Activated T-helper 1 cell treated with anti-CD3 and anti-CD28 coated beads, Interleukin-12 subunit alpha, Interleukin-12 subunit beta, Interleukin-2, Interleukin-4 antibody, amounts not matched to agents 30 ng/mL and 10 ng/mL and 1 ng/mL, durations not matched to agents 14 hours and 24 hours and 36 hours (primary cell): ENCODE data around the gene CDH4. TPM values are rescaled to one million over a fixed set of nuclear protein-coding genes. Genes with fewer than 3 reads are reported as not detected.

Source experiments
- DNase-seq: peaks from one replicate; pipeline ENCODE4 v3.0.0; 2021; ENCODE audit warnings: low spot score
- H3K27ac Mint-ChIP-seq: one replicate; pipeline ENCODE4 v1.8.0; 2021; ENCODE audit warnings: mild to moderate bottlenecking, mixed read lengths
- H3K27me3 Mint-ChIP-seq: one replicate; pipeline ENCODE4 v1.8.0; 2022; ENCODE audit warnings: mild to moderate bottlenecking, moderate library complexity, mixed read lengths; ENCODE audit not compliant: insufficient read depth
- H3K36me3 Mint-ChIP-seq: one replicate; pipeline ENCODE4 v1.8.0; 2021; ENCODE audit warnings: low read depth, mixed read lengths
- H3K4me1 Mint-ChIP-seq: one replicate; pipeline ENCODE4 v1.8.0; 2021; ENCODE audit warnings: low read depth, mixed read lengths
- H3K4me3 Mint-ChIP-seq: one replicate; pipeline ENCODE4 v1.8.0; 2021; ENCODE audit warnings: mild to moderate bottlenecking, moderate library complexity, mixed read lengths
- H3K9me3 Mint-ChIP-seq: one replicate; pipeline ENCODE4 v1.8.0; 2021; ENCODE audit warnings: mixed read lengths
- intact Hi-C: fragments of 100-400 bp; cut with micrococcal nuclease; formaldehyde crosslinking; loops from one replicate; pipeline ENCODE4 v1.15.1; 2024
- total RNA-seq: library from RNA; stranded (reverse); gene quantifications from 2 replicates; pipeline ENCODE4 v1.2.3, GENCODE V29; 2022

The CDH4 gene
- total RNA-seq, 1 donor from 2014 or later: not detected

DNA sequence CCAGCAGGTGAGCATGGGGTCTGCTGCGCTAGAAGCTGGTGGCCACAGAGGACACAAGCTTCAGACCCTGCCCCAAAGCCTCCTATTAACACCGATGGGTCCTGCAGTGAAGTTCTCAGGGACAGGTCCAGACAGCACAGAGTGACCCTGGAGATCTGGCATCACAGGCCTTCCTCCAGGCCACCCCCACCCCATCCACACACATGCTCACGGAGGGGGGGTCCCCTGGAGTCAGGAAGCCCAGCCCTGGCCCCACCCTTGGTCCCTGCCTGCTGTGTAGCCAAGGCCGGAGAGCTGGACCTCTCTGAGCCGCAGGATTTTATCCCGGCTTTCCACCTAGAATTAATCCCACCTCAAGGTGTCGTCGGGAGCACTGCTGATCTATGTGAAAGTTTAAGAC, 646.3 kb downstream of the CDH4 start:
- Mint-ChIP-seq H3K9me3 (no peaks in the 10 kb centered on the region), H3K4me3 (no peak overlapping the region), H3K36me3 (no peaks in the 10 kb centered on the region), H3K4me1 (no peaks in the 10 kb centered on the region), H3K27ac (no peak overlapping the region), H3K27me3 (no peaks in the 10 kb centered on the region)
- DNase-seq: no peak
- intact Hi-C loops: no loop called here

DNA sequence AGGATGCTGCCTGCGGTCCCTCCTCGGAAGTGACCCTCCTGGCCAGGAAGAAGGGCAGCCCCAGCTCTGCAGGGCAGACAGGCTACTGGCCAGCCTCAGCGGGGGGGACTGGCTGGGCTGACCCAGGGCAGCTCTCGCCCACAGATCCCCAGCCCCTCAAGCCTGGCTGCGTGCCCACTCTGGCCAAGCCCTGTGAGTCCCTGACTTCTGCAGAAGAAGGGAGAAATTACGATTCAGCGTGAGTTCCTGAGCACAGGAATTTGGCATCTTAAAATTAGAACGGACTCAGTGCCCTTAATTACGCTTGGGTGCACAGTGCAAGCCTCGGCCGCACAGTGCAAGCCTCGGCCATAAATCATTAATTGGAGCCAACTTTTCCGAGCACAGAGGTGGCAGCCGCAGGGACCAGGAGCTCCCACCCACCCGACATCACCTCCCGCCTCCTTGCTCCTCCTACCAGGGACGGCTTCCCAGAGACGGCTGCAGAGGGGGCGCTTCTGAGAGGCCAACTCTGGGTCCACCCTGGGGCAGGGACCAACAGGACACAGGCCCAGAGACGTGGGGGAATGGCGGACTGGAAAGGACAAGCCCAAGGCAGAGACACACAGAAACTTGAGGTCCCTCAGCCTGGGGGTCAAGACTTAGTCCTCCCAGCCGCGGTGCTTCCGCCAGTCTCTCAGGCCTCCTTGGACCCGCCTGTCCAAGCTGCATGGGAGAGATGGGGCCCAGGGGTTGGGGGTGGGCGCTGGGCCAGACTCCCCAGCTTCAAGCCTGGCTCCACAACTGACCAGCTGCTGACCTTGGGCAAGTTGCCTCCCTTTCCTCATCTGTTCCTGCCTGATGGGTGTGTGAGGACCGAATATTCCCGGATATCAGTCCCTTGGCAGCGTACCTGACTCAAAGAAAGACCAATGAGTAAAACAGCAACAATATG, 648.2 kb downstream of the CDH4 start:
- no peaks in the 10 kb centered on the region for H3K4me1 Mint-ChIP-seq
- no peak overlapping the region for H3K4me3 Mint-ChIP-seq
- no peak overlapping the region for H3K27ac Mint-ChIP-seq
- intact Hi-C loops: no loop called here
- H3K9me3 Mint-ChIP-seq: no peaks in the 10 kb centered on the region
- no peak for DNase-seq
- no peaks in the 10 kb centered on the region for H3K27me3 Mint-ChIP-seq
- H3K36me3 Mint-ChIP-seq: no peaks in the 10 kb centered on the region

- H3K4me3 Mint-ChIP-seq: no peak overlapping the region
- DNase-seq: no peak
Observed at GRCh38 chr20:61900945-61901293, 648.9 kb downstream of the CDH4 start.

GRCh38 chr20:61901392-61902220, 649.5 kb downstream of the CDH4 start:
- Mint-ChIP-seq H3K4me3 (no peak overlapping the region), H3K27ac (no peak overlapping the region), H3K36me3 (no peaks in the 10 kb centered on the region), H3K27me3 (no peaks in the 10 kb centered on the region), H3K4me1 (no peaks in the 10 kb centered on the region), H3K9me3 (no peaks in the 10 kb centered on the region)
- intact Hi-C loops: no loop called here
- DNase-seq: no peak

More at GRCh38 chr20:61900945-61901293, 648.9 kb downstream of the CDH4 start:
- H3K27me3 Mint-ChIP-seq: no peaks in the 10 kb centered on the region
- no peaks in the 10 kb centered on the region for H3K4me1 Mint-ChIP-seq
- H3K9me3 Mint-ChIP-seq: no peaks in the 10 kb centered on the region
- H3K36me3 Mint-ChIP-seq: no peaks in the 10 kb centered on the region
- intact Hi-C loops: no loop called here
- no peak overlapping the region for H3K27ac Mint-ChIP-seq

DNA sequence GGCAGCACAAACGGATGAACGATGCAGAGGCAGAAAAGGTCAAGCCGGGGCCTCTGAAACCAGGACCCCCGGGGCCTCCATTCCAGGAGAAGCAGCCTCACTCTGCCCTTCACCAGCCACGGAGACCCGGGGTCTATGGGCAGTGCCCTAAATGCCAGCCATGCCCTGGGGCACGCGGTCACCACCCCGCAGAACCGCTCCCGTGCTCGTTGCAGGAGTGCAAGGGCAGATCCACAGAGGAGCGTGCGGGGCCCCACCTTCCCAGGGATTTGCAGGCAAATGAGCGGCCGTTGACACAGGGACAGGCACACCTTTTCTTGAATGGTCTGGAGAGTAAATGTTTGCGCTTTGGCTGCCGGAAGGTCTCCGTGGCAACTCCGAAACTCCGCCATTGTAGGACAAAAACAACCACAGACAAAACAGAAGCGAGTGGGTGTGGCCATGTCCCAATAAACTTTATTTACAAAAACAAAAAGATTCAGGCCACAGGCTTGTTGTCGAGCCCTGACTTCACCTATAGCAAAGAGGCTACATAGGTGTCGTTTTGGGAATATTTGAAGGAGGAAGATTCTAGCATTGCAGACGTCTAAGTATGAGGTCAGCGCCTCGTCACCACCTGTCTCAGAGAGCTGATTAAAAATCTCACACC, 650.3 kb downstream of the CDH4 start:
- Mint-ChIP-seq H3K4me3 (no peak overlapping the region), H3K27ac (no peak overlapping the region), H3K4me1 (no peaks in the 10 kb centered on the region), H3K36me3 (no peaks in the 10 kb centered on the region), H3K27me3 (no peaks in the 10 kb centered on the region), H3K9me3 (no peaks in the 10 kb centered on the region)
- DNase-seq: no peak
- intact Hi-C loops: no loop called here

- no peaks in the 10 kb centered on the region for H3K27me3 Mint-ChIP-seq
- H3K36me3 Mint-ChIP-seq: no peaks in the 10 kb centered on the region
- no peak for DNase-seq
- H3K27ac Mint-ChIP-seq: no peak overlapping the region
- H3K4me3 Mint-ChIP-seq: no peak overlapping the region
- H3K9me3 Mint-ChIP-seq: no peaks in the 10 kb centered on the region
- intact Hi-C loops: no loop called here
- H3K4me1 Mint-ChIP-seq: no peaks in the 10 kb centered on the region
Observed at GRCh38 chr20:61903575-61904340, 651.7 kb downstream of the CDH4 start.

DNA sequence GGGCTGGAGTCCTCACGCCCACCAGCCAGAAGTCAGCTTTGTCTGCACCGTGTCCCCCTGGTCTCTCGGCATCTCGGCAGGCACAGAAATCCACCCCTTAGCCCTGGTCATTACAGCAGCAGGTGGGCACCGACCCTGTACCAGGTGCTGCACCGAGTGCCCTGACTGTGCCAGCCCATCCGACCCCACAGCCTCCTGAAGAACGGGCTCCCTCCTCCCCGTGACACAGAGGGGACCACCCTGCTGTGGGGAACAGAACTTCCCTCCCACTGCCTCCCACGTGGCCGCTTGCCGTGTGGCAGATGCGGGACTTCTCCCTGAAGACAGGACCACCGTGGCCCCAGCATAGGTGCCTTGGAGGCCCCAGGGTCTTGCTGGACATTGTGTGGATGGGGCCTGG, 652.4 kb downstream of the CDH4 start:
- Mint-ChIP-seq H3K27me3 (no peaks in the 10 kb centered on the region), H3K9me3 (no peaks in the 10 kb centered on the region), H3K27ac (no peak overlapping the region), H3K4me1 (no peaks in the 10 kb centered on the region), H3K4me3 (no peak overlapping the region), H3K36me3 (no peaks in the 10 kb centered on the region)
- no peak for DNase-seq
- intact Hi-C loops: no loop called here

DNA sequence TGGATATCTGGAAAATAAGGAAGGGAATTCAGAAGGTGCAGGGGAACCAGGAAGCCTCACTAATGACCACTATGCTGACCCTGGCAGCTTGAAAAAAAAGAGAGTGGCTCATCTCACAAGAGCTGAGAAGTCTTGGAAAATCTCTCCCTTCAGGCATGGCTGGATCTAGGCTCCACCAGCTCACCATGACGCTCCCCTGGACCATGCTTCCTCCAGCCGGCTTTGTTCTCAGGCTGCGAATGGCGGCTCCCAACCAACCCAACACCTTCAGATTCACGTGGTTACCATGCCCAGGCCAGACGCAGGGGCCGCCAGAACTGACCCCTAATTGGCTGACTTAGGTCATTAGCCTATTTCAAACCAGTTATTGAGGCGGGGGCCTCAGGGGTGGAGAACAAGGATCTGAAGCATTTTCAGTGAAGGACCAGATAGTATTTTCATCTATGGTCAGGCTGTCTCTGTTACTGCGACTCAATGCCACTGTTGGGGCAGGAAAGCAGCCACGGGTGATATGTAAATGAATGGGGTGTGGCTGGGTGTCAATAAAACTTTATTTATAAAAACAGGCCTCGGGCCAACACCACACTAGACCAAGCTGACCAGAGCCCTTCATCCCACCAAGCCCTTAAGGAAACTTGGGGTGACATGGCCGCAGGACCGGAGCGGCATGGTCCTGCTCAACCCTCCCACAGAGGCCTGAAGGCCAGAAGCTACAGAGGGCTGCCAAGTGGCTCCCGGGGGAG, 653.9 kb downstream of the CDH4 start:
- Mint-ChIP-seq H3K27me3 (no peaks in the 10 kb centered on the region), H3K4me1 (no peaks in the 10 kb centered on the region), H3K9me3 (no peaks in the 10 kb centered on the region), H3K4me3 (no peak overlapping the region), H3K27ac (no peak overlapping the region), H3K36me3 (no peaks in the 10 kb centered on the region)
- intact Hi-C loops: no loop called here
- DNase-seq: no peak

DNA sequence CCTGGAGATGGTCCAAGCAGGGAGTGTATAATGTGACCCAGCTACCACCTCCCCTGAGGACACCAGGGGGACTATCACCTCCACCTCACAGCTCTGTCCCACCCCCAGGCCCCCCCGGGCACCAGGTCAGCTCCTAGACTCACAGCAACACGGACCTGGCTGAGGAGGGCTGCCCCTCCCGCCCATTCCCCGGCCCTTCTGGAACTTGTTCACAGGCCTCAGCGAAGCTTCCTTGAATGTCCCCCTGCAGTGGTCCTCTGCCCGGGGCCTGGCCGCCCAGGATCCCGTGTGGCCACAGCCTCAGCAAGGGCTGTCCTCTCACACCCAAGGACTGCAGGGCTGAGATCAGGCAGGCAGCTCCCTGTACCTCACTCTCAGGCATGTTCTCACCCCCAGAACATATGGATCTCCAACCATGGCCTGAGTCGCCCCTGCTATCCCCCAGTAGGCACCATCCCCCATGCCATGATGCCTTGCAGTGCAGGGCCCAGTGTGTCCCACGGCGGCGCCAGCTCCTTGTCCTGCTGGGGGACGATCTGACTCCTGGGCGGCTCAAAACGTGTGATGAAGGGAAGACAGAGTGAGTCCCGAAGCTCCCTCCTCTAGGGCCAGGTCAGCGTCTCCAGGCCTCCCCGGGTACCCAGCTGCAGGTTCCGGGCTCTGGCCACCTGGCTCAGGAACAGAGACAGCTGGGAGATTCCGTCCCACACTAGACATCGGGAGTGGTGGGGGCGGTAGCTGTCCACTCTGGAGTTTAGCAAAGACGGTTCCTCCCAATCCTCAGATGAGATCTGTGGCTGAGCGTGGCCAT, 655.2 kb downstream of the CDH4 start:
- intact Hi-C loops: no loop called here
- no peak overlapping the region for H3K4me3 Mint-ChIP-seq
- H3K4me1 Mint-ChIP-seq: no peaks in the 10 kb centered on the region
- H3K27ac Mint-ChIP-seq: no peak overlapping the region
- H3K27me3 Mint-ChIP-seq: no peaks in the 10 kb centered on the region
- H3K9me3 Mint-ChIP-seq: no peaks in the 10 kb centered on the region
- DNase-seq: no peak
- H3K36me3 Mint-ChIP-seq: no peaks in the 10 kb centered on the region

DNA sequence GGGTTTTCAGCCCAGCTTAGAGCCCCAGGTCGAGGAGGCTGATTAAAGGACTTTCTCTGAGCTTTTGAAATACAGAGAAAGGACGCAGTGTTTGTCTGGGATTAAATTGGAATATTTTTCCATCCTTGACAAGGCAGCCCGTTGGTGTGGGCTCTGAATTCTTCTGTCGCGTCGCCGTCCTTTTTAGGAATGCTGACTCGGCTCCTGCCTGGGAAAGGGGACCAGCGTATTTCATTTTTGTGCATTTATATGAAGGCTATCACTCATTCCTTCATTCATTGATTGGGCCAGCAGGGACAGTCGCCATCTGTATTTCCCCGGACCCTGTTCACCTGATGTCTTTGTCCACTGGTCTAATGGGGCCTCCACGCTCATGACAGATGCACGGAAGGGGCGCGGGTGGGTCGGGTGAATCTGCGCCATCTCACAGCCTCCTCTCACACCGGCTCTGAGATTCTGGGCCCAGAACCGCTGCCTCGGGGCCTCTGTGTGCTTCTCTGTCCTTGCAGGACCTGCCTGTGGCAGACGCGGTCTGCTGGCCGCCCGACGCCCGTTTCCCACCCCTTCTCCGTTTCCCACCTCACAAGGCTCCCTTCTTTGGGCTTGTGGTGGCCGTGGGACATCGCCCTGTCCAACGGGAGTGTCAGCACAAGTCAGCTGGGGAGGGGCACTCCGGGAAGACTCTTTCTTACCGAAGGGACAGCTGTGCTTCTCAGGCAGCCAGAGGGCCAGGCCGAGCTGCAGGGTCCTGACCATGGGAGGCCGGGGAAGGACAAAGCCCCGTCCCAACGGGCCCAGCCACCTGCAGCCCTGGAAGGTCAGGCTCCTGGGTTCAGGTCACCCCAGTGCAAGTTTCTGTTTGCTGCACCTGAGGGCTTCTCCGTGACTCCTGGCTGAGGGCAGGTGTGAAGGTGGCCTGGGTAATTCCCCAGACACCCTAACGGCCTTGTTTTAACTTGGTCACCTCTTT, 656.3 kb downstream of the CDH4 start:
- Mint-ChIP-seq H3K4me1 (peaks cover 7% of the 10 kb centered on the region), H3K4me3 (no peak overlapping the region), H3K36me3 (no peaks in the 10 kb centered on the region), H3K27ac (no peak overlapping the region), H3K27me3 (no peaks in the 10 kb centered on the region), H3K9me3 (no peaks in the 10 kb centered on the region)
- DNase-seq: no peak
- intact Hi-C loops: no loop called here

DNA sequence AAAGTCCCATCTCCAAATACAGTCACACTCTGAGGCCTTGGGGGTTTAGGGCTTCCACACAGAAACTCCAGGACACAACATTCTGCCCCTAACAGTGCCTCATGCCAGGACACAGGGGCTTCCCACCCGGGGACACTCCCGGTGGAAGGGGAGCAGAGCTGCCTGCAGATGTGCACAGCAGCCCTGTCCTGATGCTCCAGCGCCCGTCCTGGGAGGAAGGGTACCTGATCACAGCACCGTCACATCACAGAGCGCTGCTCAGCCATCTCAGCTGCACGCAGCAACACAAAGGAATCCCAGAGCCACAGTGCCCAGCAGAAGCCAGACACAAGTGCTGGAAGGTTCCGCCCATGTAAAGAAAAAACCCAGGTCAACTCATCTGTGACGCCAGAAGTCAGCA, 657.0 kb downstream of the CDH4 start:
- no peak overlapping the region for H3K4me3 Mint-ChIP-seq
- H3K27ac Mint-ChIP-seq: no peak overlapping the region
- H3K9me3 Mint-ChIP-seq: no peaks in the 10 kb centered on the region
- no peak for DNase-seq
- H3K36me3 Mint-ChIP-seq: no peaks in the 10 kb centered on the region
- no peaks in the 10 kb centered on the region for H3K27me3 Mint-ChIP-seq
- H3K4me1 Mint-ChIP-seq: peaks cover 9% of the 10 kb centered on the region
- intact Hi-C loops: no loop called here
